ENCODE results near the gene WNK2. TPM values are rescaled to one million over a fixed set of nuclear protein-coding genes. Genes with fewer than 3 reads are reported as not detected.

WNK2 gene
- total RNA-seq, 2 donors from 2014 or later, result not detected

DNA sequence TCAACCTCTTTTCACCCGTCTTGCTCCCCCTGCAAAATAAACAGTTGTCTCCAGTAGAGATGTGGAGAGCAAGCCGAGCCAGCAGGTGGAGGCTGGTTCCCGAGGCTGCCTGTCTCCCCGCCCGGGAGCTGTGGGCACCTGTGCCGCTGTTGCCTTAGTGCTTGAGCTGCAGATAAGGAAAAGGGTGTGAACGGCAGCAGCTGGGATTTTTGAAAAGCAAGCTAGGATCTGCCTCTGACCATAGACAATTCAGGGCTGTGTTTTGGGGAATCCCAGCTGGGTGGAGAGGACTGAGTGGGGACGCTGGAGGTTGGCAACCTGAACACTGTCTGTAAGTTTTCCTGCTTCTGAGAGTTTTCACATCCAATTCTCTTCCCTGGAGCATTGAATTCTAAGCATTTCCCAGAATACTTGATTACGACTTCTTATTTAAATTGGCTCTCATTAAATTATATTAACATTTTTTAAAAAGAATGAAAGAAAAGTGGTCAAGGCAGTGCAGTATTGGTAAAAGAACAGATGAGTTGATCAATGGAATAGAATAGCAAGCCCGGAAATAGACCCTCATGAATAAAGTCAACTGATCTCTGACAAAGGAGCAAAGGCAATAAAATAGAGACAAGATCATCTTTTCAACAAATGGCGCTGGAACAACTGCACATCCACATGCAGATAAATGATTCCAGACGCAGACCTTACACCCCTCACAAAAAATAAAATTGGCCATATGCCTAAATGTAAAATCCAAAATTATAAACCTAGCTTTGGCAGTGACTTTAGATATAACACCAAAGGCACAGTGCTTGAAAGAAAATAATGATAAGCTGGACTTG is 9.7 kb downstream of the WNK2 start:
- Mint-ChIP-seq H3K27ac (no peak overlapping the region), H3K4me1 (no peaks in the 10 kb centered on the region), H3K36me3 (ENCODE audit: low read depth) (no peaks in the 10 kb centered on the region), H3K4me3 (no peak overlapping the region), H3K27me3 (peaks cover 6% of the 10 kb centered on the region)
- DNase-seq (no peak), ATAC-seq (no peak)
- H3K9me3 ChIP-seq (ENCODE audit: control insufficient read depth, low read length, poor library complexity, severe bottlenecking), result no peaks in the 10 kb centered on the region

DNA sequence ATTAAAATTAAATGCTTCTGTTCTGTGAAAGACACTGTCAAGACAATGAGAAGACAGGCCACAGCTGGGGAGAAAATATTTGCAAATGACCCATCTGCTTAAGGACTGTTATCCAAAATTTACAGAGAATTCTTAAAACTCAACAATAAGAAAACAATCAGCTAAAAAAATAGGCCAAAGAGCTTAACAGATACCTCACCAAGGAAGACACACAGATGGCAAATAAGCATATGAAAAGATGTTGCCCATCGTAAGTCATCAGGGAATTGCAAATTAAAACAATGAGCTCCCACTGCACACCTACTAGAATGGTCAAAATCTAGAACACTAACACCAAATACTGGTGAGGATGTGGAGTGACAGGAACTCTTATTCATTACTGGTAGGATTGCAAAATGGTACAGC is 10.3 kb downstream of the WNK2 start:
- no peaks in the 10 kb centered on the region for H3K36me3 Mint-ChIP-seq (ENCODE audit: low read depth)

DNA sequence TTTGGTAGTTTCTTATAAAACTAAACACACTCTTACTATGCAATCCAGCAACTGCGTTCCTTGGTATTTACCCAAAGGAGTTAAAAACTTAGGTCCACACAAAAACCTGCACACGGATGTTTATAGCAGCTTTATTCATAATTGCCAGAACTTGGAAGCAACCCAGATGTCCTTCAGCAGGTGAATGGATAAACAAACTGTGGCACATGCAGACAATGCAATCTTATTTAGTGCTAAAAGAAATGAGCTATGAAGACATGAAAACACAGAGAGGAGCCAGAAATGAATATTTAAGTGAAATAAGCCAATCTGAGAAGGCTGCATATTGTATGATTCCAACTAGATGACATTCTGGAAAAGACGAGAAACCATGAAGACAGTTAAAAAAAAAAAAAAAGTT is 10.7 kb downstream of the WNK2 start:
- Mint-ChIP-seq H3K27ac (no peak overlapping the region), H3K4me1 (no peaks in the 10 kb centered on the region), H3K36me3 (ENCODE audit: low read depth) (no peaks in the 10 kb centered on the region), H3K4me3 (no peak overlapping the region), H3K27me3 (peaks cover 3% of the 10 kb centered on the region)
- DNase-seq (no peak), ATAC-seq (no peak)
- H3K9me3 ChIP-seq (ENCODE audit: control insufficient read depth, low read length, poor library complexity, severe bottlenecking), result no peaks in the 10 kb centered on the region

More for the DNA sequence above, 10.3 kb downstream of the WNK2 start:
- ATAC-seq (no peak), DNase-seq (no peak)
- no peak overlapping the region for H3K27ac Mint-ChIP-seq
- peaks cover 6% of the 10 kb centered on the region for H3K27me3 Mint-ChIP-seq
- H3K4me1 Mint-ChIP-seq, result no peaks in the 10 kb centered on the region
- H3K9me3 ChIP-seq (ENCODE audit: control insufficient read depth, low read length, poor library complexity, severe bottlenecking), result no peaks in the 10 kb centered on the region
- no peak overlapping the region for H3K4me3 Mint-ChIP-seq

DNA sequence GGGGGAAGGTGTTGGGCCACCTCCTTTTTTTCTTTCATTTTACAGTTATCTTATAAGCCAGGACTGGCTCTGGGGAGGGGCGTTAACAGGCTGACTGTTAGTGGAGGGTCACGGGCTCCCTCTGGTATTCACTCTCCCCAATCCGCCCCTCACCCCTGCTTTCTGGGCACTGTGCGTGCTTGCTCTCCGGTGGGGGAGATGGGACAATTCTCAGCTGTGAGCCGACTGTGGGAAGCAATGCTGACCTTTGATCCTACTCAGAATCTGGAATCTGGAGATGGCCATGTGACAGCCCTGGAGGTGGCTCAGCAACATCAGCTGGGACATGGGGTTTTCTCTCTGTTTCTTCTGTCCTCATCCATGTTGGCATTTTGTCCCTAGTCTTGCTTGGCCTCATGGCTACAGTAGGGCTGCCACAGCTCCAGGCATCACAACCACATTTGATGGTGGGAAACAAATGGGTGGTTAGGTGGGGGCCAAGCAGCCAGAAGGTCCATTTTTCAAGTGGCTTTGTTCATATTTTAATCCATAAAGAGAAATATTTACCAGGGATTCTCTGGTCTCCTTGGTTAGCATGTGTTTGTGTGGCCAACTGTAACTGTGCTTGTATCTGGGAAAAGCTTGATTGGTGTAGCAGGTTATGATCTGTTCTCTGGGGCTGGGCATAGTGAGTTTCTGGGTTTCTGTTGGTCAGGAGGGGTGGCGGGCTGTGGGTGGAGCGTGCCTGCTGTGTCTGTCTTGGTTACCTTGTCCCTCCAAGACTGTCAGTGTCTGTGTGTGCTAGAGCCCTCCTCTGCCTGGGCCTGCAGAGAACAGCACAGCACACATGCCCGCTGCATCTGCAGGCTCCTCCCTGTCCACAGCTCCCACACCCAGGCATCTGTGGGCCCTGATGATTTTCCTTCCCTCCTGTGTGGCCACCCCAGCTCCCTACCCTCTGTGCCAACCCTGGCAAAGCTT is 12.4 kb downstream of the WNK2 start:
- no peak for ATAC-seq
- Mint-ChIP-seq H3K27me3 (no peaks in the 10 kb centered on the region), H3K4me3 (no peak overlapping the region), H3K27ac (no peak overlapping the region), H3K4me1 (no peaks in the 10 kb centered on the region), H3K36me3 (ENCODE audit: low read depth) (no peaks in the 10 kb centered on the region)
- no peak for DNase-seq
- H3K9me3 ChIP-seq (ENCODE audit: control insufficient read depth, low read length, poor library complexity, severe bottlenecking), result no peaks in the 10 kb centered on the region

DNA sequence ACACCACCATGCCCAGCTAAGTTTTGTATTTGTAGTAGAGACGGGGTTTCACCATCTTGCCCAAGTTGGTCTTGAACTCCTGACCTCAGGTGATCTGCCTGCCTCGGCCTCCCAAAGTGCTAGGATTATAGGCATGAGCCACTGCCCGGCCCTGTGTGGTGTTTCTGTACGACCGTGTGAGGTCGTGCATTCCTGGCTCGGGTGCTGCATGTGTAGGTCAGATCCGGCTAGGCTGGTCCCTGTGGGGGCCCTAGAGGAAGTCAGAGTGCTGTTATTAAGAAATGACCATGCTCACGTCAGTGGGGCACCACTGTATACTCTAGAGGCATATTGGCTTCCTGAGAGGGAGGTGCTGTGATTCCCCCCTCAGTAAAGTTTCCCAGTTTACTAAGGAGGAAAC is 13.7 kb downstream of the WNK2 start:
- no peak for ATAC-seq
- no peak overlapping the region for H3K4me3 Mint-ChIP-seq
- H3K9me3 ChIP-seq (ENCODE audit: control insufficient read depth, low read length, poor library complexity, severe bottlenecking), result no peaks in the 10 kb centered on the region
- H3K27ac Mint-ChIP-seq, result no peak overlapping the region
- no peak for DNase-seq
- no peaks in the 10 kb centered on the region for H3K4me1 Mint-ChIP-seq
- no peaks in the 10 kb centered on the region for H3K36me3 Mint-ChIP-seq (ENCODE audit: low read depth)
- no peaks in the 10 kb centered on the region for H3K27me3 Mint-ChIP-seq

DNA sequence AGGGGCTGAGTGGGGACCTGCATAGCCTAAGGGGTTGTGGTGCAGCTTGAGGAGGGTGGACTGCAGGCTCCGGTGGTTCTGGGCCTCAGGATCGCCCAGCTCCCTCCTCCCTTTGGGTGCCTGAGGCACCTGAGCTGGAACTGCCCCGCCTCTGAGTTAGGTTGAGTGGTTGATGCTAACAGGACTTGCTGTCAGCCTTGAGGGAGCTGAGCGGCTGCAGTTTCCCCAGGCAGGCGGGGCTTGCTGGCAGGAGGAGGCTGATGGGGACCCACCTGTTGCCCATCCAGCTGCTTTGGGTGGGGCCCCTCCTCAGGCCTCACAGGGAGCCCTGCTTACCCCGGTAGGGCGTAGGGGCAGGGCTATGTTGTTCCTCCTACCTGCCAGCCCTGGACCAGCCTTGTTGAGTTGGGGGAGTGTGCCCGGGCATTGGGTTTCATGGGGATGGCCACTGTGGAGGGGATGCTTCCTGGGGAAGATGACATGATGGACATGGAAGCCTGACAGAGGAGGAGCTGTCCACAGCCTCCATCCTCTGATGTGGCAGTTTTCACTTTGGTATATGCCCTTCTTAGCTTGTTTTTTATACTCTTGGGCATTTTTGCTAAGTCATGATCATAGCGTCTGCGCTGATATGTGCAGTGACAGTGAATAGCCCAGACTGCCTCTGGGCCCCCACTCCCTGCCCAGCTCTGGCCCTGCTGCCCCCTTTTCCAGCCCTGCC is 14.3 kb downstream of the WNK2 start:
- Mint-ChIP-seq H3K4me3 (no peak overlapping the region), H3K27ac (no peak overlapping the region), H3K27me3 (peaks cover 4% of the 10 kb centered on the region), H3K36me3 (ENCODE audit: low read depth) (no peaks in the 10 kb centered on the region), H3K4me1 (no peaks in the 10 kb centered on the region)
- no peaks in the 10 kb centered on the region for H3K9me3 ChIP-seq (ENCODE audit: control insufficient read depth, low read length, poor library complexity, severe bottlenecking)
- DNase-seq (no peak), ATAC-seq (no peak)

DNA sequence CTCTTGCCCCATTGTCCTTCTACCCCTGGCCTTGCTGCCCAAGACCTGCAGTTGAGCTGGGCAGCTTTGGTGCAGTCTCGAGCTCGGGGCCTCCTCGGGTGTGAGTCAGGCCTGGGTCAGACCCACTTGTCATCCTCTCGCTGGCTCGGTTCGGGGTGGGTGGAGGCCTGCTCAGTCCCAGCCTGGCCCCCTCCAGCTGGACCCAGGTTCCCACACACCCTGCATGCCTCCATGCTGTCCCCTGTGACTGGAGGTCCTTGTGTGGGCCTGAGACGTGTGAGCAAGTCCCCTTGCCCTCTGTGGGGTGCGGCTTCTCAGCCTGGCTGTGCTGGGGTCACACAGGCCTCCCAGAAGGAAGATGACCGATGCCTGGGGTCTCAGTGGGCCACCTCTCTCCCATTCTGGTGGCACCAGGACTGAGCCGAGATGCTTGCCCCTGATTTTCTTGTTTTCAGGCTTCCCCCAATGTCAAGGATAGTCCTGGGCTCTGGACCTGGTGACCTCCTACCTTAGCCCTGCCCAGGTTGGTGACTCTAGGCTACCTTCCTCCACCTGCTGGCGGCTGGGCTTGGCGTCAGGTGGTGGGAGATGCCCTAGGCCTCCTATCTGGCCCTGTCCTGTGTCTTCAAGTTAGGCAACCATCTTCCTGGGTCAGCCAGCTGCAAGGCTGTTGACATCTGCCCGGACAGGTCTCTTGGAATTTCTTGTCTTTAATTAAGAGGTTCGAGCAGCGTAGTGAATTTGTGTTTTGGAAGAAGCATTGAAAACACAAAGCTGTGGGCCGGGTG is 15.1 kb downstream of the WNK2 start:
- Mint-ChIP-seq H3K4me1 (peaks cover 1% of the 10 kb centered on the region), H3K27me3 (peaks cover 12% of the 10 kb centered on the region), H3K27ac (no peak overlapping the region), H3K4me3 (no peak overlapping the region), H3K36me3 (ENCODE audit: low read depth) (no peaks in the 10 kb centered on the region)
- DNase-seq (no peak), ATAC-seq (no peak)
- H3K9me3 ChIP-seq (ENCODE audit: control insufficient read depth, low read length, poor library complexity, severe bottlenecking), result no peaks in the 10 kb centered on the region

DNA sequence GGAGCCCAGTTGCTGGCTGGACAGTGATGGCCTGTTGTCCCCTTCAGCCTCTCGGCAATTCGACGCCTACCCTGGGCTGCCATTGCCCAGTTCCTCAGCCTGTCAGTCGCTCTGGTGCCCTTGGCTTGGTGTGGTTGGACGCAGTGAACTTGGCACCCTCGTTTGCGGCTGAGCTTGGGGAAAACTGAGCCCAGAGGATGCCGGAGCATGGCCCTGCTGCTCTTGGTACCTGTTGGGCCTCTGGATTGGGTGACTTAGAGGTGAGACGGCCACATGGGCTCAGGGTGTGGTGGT is 16.5 kb downstream of the WNK2 start:
- ATAC-seq, result no peak
- no peak overlapping the region for H3K27ac Mint-ChIP-seq

DNA sequence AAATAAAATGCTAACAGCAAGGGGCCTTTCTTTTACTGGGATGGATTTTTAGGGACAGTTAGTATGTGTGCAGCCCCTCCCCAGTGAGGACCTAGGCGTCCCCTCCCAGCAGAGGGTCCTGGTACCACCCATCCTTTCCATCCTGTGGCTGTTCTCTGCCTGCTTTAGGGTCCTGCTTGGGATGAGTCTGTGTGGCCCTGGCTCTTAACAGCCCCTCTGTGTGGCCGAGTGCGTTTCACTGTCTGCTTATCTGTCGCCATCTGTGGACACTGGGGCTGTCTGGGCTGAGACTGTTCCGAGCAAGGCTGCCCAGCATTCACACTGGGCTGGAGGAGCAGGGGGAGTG is 17.0 kb downstream of the WNK2 start:
- H3K27ac Mint-ChIP-seq, result no peak overlapping the region
- no peak overlapping the region for H3K4me3 Mint-ChIP-seq
- H3K9me3 ChIP-seq (ENCODE audit: control insufficient read depth, low read length, poor library complexity, severe bottlenecking), result no peaks in the 10 kb centered on the region
- no peak for ATAC-seq
- H3K27me3 Mint-ChIP-seq, result peaks cover 14% of the 10 kb centered on the region
- H3K4me1 Mint-ChIP-seq, result peaks cover 6% of the 10 kb centered on the region
- no peak for DNase-seq
- H3K36me3 Mint-ChIP-seq (ENCODE audit: low read depth), result no peaks in the 10 kb centered on the region

More for the DNA sequence above, 16.5 kb downstream of the WNK2 start:
- no peak overlapping the region for H3K4me3 Mint-ChIP-seq
- peaks cover 6% of the 10 kb centered on the region for H3K4me1 Mint-ChIP-seq
- H3K27me3 Mint-ChIP-seq, result peaks cover 14% of the 10 kb centered on the region
- no peaks in the 10 kb centered on the region for H3K36me3 Mint-ChIP-seq (ENCODE audit: low read depth)
- no peaks in the 10 kb centered on the region for H3K9me3 ChIP-seq (ENCODE audit: control insufficient read depth, low read length, poor library complexity, severe bottlenecking)
- DNase-seq, result no peak

DNA sequence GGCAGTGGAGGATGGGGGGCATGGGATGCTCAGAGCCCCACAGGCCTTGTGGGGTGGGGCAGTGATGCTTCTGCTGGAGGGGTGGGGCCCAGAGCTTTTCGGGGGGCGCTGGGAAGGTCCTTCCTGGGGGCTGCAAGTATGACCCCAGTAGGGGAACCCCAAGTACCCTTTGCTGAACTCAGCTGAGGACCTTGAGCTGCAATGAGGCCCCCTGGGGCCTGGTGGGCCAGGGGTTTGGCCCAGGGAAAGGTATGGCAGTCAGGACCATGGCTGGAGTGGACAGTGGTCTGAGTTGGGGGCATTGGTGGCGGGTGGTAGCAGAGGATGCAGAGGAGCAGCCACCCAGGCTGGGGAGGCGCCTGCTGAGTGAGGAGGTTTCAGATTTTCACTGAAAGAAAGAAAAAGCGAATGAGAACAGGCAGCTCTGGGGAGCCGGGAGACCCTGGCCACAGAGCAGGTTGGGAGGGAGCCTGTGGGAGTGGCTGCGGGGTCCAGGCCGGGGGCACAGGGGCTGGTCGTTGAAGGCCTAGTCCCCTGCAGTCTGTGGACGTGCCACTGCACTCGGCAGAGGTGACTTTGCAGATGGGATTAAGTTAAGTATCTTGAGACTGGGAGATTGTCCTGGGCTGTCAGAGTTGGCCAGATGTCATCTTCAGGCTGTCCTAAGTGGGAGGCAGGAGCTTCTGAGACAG is 19.2 kb downstream of the WNK2 start:
- peak overlapping the region; percentile 37 for H3K27ac Mint-ChIP-seq

DNA sequence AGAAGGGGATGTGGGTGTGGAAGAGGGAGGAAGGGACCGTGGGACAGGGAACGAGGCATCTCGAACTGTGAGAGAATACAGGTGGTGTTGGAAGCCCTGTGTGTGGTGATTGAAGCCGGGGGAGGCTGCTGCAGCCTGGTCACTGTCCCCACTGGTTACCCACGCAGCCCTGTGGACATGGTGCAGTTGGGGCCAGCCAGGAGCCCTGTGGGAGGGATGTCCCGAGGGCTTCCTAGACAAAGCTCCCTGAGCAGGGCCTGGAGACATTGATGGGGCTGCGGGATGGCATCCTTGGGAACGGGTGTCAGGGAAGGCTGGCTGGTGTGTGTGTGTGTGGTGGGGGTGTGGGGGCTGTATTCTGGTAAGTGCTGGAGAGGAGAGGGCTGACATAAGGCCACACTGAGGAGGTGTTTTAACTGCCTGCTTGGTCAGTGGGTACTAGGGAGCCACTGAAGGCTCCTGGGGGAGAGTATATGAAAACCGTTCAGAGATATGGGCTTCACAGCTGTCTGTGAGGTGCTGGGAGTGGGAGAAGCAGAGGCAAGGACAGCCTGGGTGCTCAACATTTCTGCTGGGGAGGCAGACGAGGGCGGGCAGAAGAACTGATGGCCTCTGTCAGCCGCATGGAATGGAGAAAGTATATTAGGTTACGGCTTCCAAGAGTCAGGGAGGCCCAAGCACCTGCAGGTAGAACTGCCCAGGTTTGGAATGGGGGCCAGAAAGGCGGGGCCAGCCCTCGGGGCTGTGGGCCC is 20.0 kb downstream of the WNK2 start:
- no peaks in the 10 kb centered on the region for H3K9me3 ChIP-seq (ENCODE audit: control insufficient read depth, low read length, poor library complexity, severe bottlenecking)
- Mint-ChIP-seq H3K27ac (no peak overlapping the region), H3K4me1 (peaks cover 6% of the 10 kb centered on the region), H3K4me3 (no peak overlapping the region), H3K27me3 (peaks cover 14% of the 10 kb centered on the region), H3K36me3 (ENCODE audit: low read depth) (no peaks in the 10 kb centered on the region)
- DNase-seq (no peak), ATAC-seq (no peak)

More for the DNA sequence above, 19.2 kb downstream of the WNK2 start:
- Mint-ChIP-seq H3K4me3 (no peak overlapping the region), H3K36me3 (ENCODE audit: low read depth) (no peaks in the 10 kb centered on the region), H3K4me1 (peaks cover 6% of the 10 kb centered on the region), H3K27me3 (peaks cover 14% of the 10 kb centered on the region)
- H3K9me3 ChIP-seq (ENCODE audit: control insufficient read depth, low read length, poor library complexity, severe bottlenecking), result no peaks in the 10 kb centered on the region
- ATAC-seq, result no peak
- no peak for DNase-seq
